ENCODE results near the gene HPD.

Gene HPD

DNA sequence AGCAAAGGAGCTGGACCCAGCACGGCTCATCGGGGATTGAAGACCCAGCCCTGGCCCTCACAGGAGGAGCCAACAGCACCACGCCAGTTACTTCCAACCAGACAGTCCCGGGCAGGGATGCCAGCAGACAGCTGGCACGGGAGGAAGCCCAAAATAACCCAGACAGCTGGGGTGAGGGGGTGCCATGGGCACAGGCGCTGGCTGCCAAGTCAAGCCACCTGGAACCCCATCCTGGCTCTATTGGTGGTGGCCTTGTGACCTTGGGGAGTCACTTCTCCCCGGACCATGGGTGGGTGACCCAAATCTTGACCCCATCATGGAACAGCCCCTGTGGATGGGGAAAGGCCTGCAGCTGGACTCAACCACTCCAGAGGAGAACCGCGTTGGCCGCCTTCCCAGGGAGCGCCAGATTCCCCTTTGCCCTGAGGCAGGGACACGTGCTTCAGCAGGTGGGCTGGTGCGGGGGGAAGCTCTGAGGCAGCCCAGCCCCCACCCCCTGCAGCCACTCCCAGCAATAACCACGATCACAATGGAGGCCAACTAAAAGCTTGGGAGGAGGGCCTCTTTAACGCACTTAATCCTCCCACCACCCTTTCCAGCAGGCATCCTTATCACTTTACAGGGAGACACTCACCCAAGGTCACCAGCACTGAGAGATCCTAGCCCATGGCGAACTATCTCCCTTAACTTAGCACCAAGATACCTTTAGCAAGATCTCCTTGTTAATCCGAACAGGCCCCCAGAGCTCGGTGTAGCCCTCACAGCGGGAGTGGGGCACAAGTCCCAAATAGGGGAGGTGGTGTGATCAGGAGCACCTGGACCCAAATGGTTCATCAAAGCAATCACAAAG, 60.5 kb downstream of the HPD start:
- no peak for DNase-seq
- peaks cover 45% of the 10 kb centered on the region for H3K79me2 ChIP-seq (ENCODE audit: low read length)
- H3K27me3 ChIP-seq (replicated peaks; ENCODE audit: insufficient read depth, low read length): no peaks in the 10 kb centered on the region
- no peak overlapping the region for H2AFZ ChIP-seq (ENCODE audit: low read length)
- H3K9me3 ChIP-seq (replicated peaks; ENCODE audit: insufficient read depth, low read length): no peaks in the 10 kb centered on the region
- no peaks in the 10 kb centered on the region for H3K9me2 ChIP-seq (replicated peaks; ENCODE audit: insufficient read depth, low read length)
- no peaks in the 10 kb centered on the region for H4K20me1 ChIP-seq (ENCODE audit: insufficient read depth, low read length)
- no peak overlapping the region for H3K4me3 ChIP-seq (ENCODE audit: low read length)
- TF ChIP-seq, protein P1, sequence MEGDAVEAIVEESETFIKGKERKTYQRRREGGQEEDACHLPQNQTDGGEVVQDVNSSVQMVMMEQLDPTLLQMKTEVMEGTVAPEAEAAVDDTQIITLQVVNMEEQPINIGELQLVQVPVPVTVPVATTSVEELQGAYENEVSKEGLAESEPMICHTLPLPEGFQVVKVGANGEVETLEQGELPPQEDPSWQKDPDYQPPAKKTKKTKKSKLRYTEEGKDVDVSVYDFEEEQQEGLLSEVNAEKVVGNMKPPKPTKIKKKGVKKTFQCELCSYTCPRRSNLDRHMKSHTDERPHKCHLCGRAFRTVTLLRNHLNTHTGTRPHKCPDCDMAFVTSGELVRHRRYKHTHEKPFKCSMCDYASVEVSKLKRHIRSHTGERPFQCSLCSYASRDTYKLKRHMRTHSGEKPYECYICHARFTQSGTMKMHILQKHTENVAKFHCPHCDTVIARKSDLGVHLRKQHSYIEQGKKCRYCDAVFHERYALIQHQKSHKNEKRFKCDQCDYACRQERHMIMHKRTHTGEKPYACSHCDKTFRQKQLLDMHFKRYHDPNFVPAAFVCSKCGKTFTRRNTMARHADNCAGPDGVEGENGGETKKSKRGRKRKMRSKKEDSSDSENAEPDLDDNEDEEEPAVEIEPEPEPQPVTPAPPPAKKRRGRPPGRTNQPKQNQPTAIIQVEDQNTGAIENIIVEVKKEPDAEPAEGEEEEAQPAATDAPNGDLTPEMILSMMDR (IDR thresholded peaks at IDR 0.05; ENCODE audit: low read length): no peak
- TF ChIP-seq EZH2 (optimal IDR thresholded peaks at IDR 0.05; ENCODE audit: low read depth, low read length): no peak
- TF ChIP-seq EZH2phosphoT487 (IDR thresholded peaks at IDR 0.05; ENCODE audit: low read length): no peak
- H3K36me3 ChIP-seq (replicated peaks; ENCODE audit: insufficient read depth, low read length): no peaks in the 10 kb centered on the region
- no peak overlapping the region for H3K27ac ChIP-seq (ENCODE audit: low read length)
- H3F3A ChIP-seq (ENCODE audit: insufficient read depth, low read length): peaks cover 15% of the 10 kb centered on the region
- H3K9ac ChIP-seq (ENCODE audit: low read length): no peak overlapping the region
- H3K4me1 ChIP-seq (ENCODE audit: low read length): peaks cover 12% of the 10 kb centered on the region; the same call in 1 of the 2 replicates
- peak overlapping the region; percentile 63; the same call in 1 of the 2 replicates for H3K4me2 ChIP-seq (ENCODE audit: low read depth, low read length)

DNA sequence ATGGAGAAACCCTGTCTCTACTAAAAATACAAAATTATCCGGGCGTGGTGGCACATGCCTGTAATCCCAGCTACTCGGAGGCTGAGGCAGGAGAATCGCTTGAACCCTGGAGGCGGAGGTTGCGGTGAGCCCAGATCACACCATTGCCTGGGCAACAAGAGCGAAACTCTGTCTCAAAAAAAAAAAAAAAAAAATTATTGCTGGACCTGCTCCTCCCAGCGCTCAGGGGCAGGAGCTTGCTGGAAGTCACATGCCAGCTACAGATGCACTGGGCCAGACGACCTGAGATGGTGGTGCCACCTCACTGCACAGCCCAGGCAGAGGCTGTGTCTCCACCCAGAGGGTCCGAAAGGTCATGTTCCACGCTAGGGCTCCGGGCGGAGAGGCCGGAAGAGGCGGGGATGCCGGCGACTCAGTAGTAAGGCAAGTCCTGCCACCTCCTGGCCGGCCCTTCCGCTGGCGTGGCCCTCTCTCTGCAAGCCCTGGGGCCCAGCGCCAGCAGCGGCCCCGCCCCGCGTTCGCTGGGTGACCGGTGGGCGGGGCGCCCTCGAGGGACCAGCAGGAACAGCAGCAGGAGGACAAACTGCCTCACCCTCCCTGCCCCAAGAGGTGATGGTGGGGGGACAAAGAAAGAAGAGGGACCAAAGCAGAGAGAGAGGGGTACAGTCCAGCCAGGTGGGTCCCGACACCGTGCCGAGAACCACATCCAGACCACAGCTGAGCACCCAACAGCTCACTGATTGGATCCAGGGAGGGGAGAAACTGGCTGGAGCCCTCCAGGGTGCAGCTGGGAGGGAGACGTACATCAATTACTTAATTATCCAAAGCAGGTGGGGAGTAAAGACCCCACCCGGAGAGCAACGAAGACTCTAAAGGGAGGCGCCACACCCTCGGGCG, 61.6 kb downstream of the HPD start:
- H3K27ac ChIP-seq (ENCODE audit: low read length): no peak overlapping the region
- H3K9me2 ChIP-seq (replicated peaks; ENCODE audit: insufficient read depth, low read length): no peaks in the 10 kb centered on the region
- H3K9me3 ChIP-seq (replicated peaks; ENCODE audit: insufficient read depth, low read length): no peaks in the 10 kb centered on the region
- no peak overlapping the region for H3K4me3 ChIP-seq (ENCODE audit: low read length)
- TF ChIP-seq EZH2phosphoT487 (IDR thresholded peaks at IDR 0.05; ENCODE audit: low read length) (no peak), EZH2 (optimal IDR thresholded peaks at IDR 0.05; ENCODE audit: low read depth, low read length) (no peak)
- TF ChIP-seq, protein P1 (IDR thresholded peaks at IDR 0.05; ENCODE audit: low read length): no peak
- no peak for DNase-seq
- H3F3A ChIP-seq (ENCODE audit: insufficient read depth, low read length): peaks cover 5% of the 10 kb centered on the region; the same call in 1 of the 2 replicates
- H2AFZ ChIP-seq (ENCODE audit: low read length): no peak overlapping the region
- peaks cover 12% of the 10 kb centered on the region; the same call in 1 of the 2 replicates for H3K4me1 ChIP-seq (ENCODE audit: low read length)
- H3K9ac ChIP-seq (ENCODE audit: low read length): no peak overlapping the region
- H3K27me3 ChIP-seq (replicated peaks; ENCODE audit: insufficient read depth, low read length): no peaks in the 10 kb centered on the region
- no peaks in the 10 kb centered on the region for H4K20me1 ChIP-seq (ENCODE audit: insufficient read depth, low read length)
- peaks cover 39% of the 10 kb centered on the region for H3K79me2 ChIP-seq (ENCODE audit: low read length)
- no peak overlapping the region for H3K4me2 ChIP-seq (ENCODE audit: low read depth, low read length)
- no peaks in the 10 kb centered on the region for H3K36me3 ChIP-seq (replicated peaks; ENCODE audit: insufficient read depth, low read length)

DNA sequence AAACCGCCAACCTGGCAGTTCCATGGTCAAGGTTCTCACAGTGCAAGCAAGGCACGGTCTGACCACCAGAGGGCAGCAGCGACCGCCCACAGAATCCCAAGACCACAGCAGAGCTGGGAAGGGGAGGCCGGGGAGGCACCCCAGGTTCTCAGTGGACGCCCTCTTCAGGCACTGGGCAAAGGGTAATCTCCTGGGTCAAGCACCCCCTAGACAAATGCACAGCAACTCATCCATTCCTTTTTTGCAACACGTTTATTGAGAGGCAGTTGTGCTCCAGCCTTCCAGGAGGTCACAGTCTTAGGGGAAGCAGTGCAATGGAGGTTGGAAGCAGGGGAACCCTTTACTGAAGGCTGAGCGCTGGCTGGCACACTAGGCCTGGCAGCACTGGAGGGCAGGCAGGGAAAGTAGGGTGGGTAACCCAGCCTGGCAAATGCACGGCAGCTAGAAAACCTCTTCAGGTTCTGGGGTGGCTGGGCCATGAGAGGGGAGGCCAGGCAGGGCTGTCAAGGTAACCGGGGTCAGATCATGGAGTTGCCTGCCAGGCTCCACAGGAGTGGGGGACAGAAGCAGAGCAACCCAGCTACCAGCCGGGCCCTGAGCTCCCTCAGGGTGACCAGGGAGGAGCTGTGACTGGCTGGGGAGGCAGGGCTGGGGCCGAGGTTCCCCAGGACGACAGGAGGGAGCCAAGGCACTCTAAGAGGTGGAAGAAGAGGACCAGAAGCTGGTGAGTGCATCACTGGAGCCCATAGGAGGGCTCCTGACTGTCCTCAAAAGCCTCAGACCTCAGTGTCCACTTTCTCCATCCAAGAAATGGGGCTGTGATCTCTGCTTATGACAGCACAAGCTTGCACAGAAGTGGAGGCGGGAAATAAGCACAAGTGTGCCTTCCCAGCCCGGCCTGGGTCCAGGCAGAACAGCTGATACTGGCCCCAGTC, 63.4 kb downstream of the HPD start:
- Histone ChIP-seq H3K4me3 (ENCODE audit: low read length) (peak overlapping the region; percentile 44; the same call in 1 of the 2 replicates), H3K4me1 (ENCODE audit: low read length) (peaks cover 15% of the 10 kb centered on the region), H3K9ac (ENCODE audit: low read length) (peak overlapping the region; percentile 40; the same call in 1 of the 2 replicates), H3K4me2 (ENCODE audit: low read depth, low read length) (peak overlapping the region; percentile 79), H3K9me2 (replicated peaks; ENCODE audit: insufficient read depth, low read length) (no peaks in the 10 kb centered on the region), H3K36me3 (replicated peaks; ENCODE audit: insufficient read depth, low read length) (no peaks in the 10 kb centered on the region), H3K27me3 (replicated peaks; ENCODE audit: insufficient read depth, low read length) (no peaks in the 10 kb centered on the region), H3K9me3 (replicated peaks; ENCODE audit: insufficient read depth, low read length) (no peaks in the 10 kb centered on the region), H4K20me1 (ENCODE audit: insufficient read depth, low read length) (no peaks in the 10 kb centered on the region), H3F3A (ENCODE audit: insufficient read depth, low read length) (no peaks in the 10 kb centered on the region), H3K27ac (ENCODE audit: low read length) (peak overlapping the region; percentile 40; the same call in 1 of the 2 replicates), H3K79me2 (ENCODE audit: low read length) (peaks cover 25% of the 10 kb centered on the region), H2AFZ (ENCODE audit: low read length) (0 out of 2 replicates have a peak overlapping the region, but pooled peaks have one; percentile 4)
- peak; percentile 50 for DNase-seq
- TF ChIP-seq, protein P1 (IDR thresholded peaks at IDR 0.05; ENCODE audit: low read length): peak; percentile 67
- TF ChIP-seq EZH2 (optimal IDR thresholded peaks at IDR 0.05; ENCODE audit: low read depth, low read length): no peak
